ENCODE measurements around the gene ICAM1. TPM values are rescaled to one million over a fixed set of nuclear protein-coding genes. Genes with fewer than 3 reads are reported as not detected.
A peak's percentile ranks its signal among the peaks of the same experiment; 100 is the strongest.
"Not testable (repeated sequence)": the region's sequence is repeated elsewhere in the genome, so short reads cannot be mapped to it uniquely, and the experiment has no call there.

ICAM1 gene
- total RNA-seq, 1 donor from 2014 or later = 21.3 TPM

DNA sequence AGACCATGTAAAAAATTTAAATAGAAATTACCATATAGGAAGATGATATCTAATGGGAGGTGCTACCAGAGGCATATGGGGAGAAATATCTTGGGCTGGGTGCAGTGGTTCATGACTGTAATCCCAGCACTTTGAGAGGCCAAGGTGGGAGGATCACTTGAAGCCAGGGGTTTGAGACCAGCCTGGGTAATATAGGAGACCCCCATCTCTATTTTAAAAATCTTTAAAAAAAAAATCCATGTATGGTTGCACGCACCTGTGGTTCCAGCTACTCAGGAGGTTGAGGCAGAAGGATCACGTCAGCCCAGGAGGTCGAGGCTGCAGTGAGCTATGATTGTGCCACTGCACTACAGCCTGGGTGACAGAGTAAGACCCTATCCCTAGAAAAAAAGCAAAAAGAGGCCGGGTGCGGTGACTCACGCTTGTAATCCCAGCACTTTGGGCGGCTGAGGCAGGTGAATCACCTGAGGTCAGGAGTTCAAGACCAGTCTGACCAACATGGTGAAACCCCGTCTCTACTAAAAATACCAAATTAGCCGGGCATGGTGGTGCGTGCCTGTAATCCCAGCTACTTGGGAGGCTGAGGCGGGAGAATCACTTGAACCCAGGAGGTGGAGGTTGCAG lies 29.0 kb upstream of the ICAM1 start:
- DNase-seq (ENCODE audit: low read depth) = not testable (repeated sequence)

DNA sequence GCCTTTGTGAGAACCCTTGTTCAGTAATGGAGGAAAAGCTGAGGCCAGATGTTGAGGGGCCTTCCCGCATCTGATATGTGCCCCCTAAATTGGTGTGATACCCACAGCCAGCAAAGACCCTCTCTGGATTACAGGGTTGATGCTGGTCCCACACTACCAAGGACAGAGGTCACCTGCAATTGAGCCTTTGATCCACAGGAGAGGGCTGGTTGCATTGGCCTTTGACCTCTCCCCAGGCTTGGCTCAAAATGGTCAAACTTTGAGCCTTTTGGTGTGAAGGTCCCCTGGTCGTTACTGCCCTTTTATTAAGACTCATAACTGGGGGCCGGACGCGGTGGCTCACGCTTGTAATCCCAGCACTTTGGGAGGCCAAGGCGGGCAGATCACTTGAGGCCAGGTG lies 27.3 kb upstream of the ICAM1 start:
- DNase-seq (ENCODE audit: low read depth) = no peak

DNA sequence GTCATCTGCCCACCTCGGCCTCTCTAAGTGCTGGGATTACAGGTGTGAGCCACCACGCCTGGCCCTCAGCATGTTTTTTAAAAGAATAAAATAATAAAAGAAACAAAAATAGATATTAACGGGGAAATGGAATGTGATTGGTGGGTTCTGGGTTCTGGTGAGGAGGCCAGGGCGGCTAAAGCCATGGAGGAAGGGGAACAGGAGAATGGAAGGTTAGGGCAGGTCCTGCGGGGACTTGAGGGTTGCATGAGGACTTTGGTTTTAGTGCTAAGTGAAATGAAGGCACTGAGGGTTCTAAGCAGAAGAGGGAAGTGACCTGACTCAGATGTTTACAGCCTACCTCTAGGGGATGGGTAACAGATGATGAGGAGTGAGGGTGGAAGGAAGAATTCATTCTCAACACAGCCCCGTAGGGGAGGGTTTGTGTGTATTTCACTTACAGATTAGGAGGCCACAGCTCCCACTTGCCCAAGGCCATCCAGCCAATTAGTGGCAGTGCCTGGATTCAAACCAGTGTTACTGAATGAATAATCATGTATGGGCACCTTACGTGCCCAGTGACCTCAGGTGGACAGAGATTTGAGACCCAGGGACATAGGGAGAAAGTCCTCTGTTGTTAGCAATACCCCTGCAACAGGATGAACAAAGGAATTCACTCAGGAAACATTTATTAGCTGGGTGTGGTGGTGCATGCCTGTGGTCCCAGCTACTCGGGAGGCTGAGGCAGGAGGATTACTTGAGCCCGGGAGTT lies 25.6 kb upstream of the ICAM1 start:
- DNase-seq (ENCODE audit: low read depth) = no peak

DNA sequence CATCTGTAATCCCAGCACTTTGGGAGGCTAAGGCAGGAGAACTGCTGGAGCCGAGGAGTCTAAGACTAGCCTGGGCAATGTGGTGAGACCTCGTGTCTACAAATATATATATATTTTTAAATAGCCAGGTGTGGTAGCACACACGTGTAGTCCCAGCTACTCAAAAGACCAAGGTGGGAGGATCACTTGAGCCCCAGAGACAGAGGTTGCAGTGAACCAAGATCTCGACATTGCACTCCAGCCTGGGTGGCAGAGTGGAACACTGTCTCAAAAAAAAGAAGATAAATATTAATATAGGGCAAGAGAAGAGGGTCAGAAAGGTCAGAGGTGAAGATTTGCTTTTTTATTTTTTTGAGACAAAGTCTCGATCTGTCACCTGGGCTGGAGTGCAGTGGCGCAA lies 24.4 kb upstream of the ICAM1 start:
- DNase-seq (ENCODE audit: low read depth) = no peak

DNA sequence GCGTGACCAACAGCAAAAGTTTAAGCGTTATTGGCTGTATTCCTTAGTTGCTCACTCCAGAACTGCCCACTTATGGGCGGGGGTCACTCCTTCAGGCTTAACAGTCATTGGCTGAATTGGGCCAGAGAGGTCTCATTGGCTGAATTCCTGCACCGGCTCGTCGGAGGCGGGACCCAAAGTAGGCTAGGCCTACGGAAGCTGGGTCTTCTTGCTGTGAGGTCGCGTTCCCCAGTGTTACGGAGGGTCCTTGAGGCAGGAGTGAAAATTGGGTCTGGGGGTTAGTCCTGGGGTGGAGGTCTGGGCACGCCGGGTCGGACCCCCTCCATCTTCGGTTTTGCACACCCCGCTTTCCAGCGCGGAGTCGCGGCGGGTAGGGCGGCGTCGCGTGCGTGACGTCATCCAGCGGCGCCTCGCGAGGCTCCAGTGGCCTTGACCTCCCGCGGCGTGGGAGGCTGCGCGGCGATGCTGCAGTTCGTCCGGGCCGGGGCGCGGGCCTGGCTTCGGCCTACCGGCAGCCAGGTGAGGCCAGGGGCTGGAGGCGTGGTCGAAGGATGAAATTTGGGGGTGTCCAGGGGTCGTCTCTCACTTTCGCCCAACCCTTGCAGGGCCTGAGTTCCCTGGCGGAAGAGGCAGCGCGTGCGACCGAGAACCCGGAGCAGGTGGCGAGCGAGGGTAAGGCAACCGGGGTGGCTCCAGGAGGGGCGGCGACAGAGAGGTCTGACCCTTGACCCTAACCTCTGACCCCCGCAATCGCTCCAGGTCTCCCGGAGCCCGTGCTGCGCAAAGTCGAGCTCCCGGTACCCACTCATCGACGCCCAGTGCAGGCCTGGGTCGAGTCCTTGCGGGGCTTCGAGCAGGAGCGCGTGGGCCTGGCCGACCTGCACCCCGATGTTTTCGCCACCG lies 18.9 kb upstream of the ICAM1 start, which contains the start of gene MRPL4:
MRPL4 (plus strand) TSS at position 423 of the 903 bp plus-strand sequence; CDS start at position 463, 40 bp downstream.
- DNase-seq (ENCODE audit: low read depth) = peak; percentile 99

DNA sequence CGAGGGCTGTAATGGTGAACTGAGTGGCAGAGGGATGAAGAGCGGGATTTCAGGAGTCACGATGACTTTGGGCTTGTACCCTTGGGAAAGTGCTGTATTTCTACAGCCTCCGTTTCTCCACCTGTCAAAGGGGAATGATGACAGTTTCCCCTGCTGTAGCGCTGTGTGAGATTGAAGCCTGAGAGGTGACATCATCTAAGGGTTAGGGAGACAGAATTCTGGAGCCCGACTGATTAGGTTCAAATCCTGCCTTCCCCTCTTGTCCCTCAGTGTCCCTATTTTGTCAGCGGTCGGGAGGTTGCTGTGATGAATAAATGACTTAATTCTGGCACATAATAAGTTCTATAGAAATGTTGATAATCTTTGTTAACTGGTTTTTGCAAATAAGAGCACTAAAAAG lies 18.2 kb upstream of the ICAM1 start:
- no peak for DNase-seq (ENCODE audit: low read depth)

DNA sequence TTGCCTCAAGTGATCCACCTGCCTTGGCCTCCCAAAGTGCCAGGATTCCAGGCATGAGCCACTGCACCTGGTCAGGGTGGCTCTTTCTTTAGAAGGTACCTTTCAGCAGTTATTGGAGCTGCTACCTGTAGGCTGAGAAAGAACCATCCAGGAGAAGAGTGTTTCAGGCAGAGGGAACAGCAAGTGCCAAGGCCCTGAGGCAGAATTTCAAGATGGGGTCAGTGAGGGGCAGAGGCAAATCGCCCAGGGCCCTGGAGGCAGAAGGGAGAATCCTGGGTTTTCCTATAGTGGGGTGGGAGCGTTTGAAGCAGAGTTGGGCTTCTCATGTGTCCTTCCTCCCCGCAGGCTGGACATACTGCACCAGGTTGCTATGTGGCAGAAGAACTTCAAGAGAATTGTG lies 16.7 kb upstream of the ICAM1 start:
- DNase-seq (ENCODE audit: low read depth) = no peak

DNA sequence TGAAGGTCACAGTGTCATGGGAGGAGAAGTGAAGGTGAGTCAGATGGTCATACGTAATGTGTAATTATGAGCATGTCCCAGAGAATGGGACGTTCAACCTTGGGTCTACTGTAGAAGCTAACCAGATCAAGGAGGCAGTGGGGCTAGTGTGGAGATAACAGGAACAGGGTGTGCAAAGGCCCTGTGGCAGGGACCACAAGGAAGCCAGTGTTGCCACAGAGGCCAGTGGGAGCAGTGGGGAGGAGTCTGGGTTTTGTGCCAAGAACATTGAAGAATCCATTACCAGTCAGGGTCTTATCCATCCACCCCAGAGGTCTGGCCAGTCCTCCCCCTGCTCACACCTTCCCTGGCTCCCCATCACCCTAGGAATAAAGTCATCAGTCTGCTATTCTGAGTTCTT lies 15.6 kb upstream of the ICAM1 start:
- DNase-seq (ENCODE audit: low read depth) = no peak

DNA sequence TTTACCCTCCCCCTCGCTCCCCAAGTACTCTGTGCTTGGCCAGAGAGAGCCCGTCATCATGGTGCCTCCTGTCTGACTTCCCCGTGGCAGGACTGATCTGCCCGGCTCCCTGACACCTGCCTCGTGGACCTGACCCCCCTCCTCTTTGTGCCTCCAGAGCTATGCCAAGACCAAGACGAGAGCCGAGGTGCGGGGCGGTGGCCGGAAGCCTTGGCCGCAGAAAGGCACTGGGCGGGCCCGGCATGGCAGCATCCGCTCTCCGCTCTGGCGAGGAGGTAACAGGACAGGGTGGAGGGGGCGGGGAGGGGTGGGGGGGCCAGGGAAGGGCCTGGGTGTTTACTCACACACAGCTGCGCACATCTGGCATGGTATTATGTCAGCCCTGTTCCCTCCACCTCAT lies 14.4 kb upstream of the ICAM1 start:
- DNase-seq (ENCODE audit: low read depth) = no peak

DNA sequence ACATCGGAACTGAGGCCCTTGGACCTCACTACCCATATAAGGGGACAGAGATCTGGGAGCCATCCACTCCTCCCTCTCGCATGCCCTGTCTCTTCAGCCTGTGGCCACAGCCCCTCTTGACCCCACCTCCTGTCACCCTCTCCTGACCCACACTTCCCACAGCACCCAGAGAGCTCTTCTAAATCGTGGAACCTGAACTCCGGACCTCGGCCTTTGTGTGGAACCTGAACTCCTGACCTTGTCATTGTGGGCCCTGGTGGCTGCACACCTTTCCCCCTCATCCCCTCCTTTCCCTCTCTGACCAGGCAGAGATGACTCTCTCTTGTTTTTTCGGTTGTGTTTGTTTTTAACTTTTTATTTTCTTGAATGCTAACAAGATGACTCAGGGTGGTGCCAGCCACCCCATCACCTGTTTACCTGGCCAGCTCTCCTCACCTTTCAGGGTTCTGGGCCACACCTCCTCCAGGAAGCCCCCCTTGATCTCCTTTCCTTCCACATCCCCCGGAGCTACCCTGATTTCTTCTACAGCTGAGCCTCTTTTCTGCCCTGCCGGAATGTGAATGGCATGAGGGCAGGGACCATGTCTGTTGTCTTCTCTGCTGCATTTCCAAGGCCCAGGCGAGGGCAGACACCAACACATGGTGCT lies 13.8 kb upstream of the ICAM1 start:
- no peak for DNase-seq (ENCODE audit: low read depth)

DNA sequence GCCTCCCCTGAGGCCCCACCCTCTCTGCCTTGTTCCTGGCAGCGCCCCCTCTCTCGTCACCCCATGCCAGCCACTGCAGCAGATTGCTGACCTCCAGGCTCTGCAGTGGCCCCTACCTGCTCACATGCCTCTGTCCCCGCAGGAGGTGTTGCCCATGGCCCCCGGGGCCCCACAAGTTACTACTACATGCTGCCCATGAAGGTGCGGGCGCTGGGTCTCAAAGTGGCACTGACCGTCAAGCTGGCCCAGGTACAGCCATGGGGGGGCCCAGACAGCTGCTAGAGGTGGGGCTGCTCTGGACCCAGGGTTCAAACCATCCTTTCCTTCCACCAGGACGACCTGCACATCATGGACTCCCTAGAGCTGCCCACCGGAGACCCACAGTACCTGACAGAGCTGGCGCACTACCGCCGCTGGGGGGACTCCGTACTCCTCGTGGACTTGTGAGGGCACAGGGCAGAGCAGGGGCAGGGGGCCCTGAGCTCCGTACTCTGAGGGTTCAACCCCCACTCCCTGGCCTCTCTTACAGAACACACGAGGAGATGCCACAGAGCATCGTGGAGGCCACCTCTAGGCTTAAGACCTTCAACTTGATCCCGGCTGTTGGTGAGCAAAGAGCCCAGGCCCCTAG lies 12.7 kb upstream of the ICAM1 start:
- no peak for DNase-seq (ENCODE audit: low read depth)

DNA sequence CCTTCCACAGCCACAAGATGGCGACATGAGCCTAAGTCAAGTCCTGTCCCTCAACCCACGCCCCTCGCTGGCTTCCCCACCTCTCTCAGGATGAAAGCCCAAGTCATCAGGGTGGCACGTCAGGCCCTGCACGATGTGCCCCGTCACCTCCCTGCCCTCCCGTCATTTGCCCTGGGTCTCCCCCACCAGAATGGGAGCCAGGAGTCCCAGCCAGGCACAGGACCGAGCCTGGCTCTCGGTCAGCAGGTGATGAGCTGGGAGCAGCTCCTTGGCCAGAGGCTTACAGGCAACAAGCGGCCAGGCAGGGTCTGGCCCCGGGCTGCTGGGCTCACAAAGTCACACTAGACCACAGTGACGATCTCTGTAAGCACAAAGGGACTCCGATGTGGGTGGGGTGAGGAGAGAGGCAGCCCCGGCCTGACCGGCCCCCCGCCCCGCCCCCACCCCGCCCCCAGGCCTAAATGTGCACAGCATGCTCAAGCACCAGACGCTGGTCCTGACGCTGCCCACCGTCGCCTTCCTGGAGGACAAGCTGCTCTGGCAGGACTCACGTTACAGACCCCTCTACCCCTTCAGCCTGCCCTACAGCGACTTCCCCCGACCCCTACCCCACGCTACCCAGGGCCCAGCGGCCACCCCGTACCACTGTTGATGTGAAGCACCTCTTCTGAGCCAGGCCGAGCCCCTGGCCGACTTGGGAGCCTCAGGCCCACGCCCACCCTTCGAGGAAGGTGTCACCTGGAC lies 11.6 kb upstream of the ICAM1 start:
- DNase-seq (ENCODE audit: low read depth) = peak; percentile 75

DNA sequence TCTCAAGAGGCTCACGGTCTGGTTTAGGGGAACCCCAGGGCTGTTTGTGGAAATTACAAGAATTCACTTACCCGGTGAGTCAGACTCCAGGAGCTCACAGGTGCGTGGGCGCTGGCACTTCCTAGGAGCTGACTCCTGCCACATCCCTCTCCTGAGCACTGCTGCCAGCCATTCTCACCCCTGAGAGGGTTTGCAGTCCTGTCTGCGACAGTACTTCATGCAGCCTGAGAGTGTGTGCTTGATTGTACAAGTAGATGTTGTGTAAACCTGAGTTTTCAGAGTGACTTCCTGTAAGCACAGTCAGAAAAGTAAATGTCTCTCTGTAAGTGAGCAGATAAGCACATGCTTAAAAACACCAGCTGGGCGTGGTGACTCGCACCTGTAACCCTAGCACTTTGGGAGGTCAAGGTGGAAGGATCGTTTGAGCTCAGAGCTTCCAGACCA lies 10.8 kb upstream of the ICAM1 start:
- no peak for DNase-seq (ENCODE audit: low read depth)

DNA sequence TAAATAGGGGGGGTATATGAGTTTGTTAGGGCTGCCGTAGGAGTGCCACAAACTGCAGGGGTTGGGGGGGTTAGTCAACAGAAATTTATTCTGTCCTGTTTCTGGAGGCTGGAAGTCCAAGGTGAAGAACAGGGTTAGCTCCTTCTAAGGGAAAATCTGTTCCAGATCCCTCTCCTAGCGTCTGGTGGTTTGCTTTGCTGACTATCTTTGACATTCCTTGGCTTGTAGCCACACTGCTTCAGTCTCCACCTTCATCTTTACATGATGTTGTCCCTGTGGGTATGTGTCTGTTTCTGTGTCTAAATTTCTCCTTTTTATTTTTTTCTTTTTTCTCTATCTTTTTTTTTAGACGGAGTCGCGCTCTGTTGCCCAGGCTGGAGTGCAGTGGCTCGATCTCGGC lies 8.1 kb upstream of the ICAM1 start:
- no peak for DNase-seq (ENCODE audit: low read depth)

DNA sequence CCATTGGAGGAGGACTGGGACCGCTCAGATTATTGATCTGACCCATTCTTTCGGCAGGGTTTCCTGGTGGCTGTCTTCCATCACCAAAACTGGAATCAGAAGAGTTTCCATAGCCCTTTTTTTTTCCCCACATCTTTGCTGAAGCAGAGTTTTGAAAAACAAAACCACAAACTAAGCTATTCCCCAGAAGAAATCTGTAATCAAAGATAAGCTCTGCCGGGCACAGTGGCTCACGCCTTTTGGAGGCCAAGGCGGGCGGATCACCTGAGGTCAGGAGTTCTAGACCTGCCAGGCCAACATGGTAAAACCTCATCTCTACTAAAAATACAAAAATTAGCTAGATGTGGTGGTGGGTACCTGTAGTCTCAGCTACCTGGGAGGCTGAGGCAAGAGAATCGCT lies 4.2 kb upstream of the ICAM1 start:
- DNase-seq (ENCODE audit: low read depth) = no peak

DNA sequence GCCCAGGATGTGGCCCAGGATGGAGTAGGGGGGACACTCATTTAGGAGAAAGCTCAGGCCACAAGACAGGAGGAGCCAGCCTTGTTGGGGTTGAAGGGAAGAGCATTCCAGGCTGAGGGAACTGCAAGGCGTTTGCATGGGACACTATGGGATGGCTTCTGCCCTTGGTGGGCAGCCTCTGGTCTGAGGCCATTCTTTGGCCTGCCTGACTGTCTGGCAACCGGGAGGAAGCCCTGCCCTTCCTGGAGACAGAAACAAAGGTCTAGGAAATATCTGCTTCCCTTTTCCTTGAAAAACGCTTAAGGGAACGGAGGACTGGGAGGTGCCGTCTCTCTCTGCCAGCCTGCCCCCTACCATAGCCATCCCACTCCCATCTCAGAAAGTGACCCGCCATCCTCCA lies 2.8 kb upstream of the ICAM1 start:
- DNase-seq (ENCODE audit: low read depth) = no peak

DNA sequence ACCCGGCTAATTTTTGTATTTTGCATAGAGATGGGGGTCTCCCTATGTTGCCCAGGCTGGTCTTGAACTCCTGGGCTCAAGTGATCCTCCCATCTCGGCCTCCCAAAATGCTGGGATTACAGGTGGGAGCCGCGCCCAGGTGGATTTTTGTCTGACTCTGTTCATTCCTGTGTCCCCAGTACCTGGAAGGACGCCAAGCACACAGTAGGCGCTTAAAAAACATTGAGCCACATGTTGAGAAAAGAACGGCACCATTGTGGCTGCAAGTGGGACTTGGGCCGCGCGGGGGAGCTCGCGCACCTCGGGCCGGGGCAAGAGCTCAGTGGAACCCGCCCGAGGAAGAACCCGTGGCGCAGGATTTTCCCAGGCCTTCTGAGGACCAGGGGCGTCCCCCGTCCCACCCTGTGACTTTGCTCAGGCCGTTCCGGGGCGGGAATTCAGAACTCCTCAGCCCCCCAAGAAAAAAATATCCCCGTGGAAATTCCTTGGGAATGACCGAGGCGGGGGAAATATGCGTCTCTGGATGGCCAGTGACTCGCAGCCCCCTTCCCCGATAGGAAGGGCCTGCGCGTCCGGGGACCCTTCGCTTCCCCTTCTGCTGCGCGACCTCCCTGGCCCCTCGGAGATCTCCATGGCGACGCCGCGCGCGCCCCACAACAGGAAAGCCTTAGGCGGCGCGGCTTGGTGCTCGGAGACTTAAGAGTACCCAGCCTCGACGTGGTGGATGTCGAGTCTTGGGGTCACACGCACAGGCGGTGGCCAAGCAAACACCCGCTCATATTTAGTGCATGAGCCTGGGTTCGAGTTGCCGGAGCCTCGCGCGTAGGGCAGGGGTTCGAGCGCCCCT lies 1.4 kb upstream of the ICAM1 start:
- DNase-seq (ENCODE audit: low read depth) = peak; percentile 70

DNA sequence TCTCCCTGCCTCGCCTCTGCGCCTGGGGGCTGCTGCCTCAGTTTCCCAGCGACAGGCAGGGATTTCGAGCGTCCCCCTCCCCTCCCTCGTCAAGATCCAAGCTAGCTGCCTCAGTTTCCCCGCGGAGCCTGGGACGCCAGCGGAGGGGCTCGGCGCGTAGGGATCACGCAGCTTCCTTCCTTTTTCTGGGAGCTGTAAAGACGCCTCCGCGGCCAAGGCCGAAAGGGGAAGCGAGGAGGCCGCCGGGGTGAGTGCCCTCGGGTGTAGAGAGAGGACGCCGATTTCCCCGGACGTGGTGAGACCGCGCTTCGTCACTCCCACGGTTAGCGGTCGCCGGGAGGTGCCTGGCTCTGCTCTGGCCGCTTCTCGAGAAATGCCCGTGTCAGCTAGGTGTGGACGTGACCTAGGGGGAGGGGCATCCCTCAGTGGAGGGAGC lies 722 bp upstream of the ICAM1 start:
- no peak for DNase-seq (ENCODE audit: low read depth)

DNA sequence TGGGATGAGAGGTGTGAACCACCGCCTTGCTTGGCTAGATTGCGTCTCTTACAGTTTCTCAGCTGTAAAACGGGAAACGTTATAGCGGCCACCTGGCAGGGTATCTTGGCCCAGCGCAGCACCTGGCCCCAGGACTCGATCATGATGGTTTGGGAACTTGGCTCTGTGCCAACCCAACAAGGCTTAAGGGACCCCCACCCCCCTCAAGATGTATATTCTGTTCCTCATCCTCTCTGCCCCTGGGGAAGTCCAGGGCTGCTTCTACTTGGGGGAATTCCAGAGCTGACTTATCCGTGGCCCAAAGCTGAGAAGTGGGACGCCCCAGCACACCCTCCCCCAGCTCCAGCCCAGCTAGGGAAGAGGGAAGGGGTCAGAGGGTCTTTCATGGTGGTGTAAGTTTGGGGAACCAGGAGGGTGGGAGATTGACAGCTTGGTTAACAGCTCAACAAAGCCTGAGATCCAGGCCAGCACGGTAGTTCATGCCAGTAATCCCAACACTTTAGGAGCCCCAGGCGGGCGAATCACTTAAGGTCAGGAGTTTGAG lies 695 bp downstream of the ICAM1 start:
- DNase-seq (ENCODE audit: low read depth) = no peak
